Measurements from ENCODE around the gene POMT1.
A peak's percentile ranks its signal among the peaks of the same experiment; 100 is the strongest.
"Not testable (repeated sequence)": the region's sequence is repeated elsewhere in the genome, so short reads cannot be mapped to it uniquely, and the experiment has no call there.

Gene POMT1, protein sequence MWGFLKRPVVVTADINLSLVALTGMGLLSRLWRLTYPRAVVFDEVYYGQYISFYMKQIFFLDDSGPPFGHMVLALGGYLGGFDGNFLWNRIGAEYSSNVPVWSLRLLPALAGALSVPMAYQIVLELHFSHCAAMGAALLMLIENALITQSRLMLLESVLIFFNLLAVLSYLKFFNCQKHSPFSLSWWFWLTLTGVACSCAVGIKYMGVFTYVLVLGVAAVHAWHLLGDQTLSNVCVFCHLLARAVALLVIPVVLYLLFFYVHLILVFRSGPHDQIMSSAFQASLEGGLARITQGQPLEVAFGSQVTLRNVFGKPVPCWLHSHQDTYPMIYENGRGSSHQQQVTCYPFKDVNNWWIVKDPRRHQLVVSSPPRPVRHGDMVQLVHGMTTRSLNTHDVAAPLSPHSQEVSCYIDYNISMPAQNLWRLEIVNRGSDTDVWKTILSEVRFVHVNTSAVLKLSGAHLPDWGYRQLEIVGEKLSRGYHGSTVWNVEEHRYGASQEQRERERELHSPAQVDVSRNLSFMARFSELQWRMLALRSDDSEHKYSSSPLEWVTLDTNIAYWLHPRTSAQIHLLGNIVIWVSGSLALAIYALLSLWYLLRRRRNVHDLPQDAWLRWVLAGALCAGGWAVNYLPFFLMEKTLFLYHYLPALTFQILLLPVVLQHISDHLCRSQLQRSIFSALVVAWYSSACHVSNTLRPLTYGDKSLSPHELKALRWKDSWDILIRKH

GRCh38 chr9:131502781-131503625 is at the start of gene POMT1:
TSS of gene POMT1 (plus strand) at chr9:131502918. CDS start at chr9:131504219, 1,301 bp downstream.
- DNase-seq, result peak; percentile 90

- no peak for DNase-seq
Measured at GRCh38 chr9:131454028-131454427, 48.7 kb upstream of the POMT1 start.

- not testable (repeated sequence) for DNase-seq
Measured at GRCh38 chr9:131455655-131456054, 47.1 kb upstream of the POMT1 start.

GRCh38 chr9:131457746-131458145 is 45.0 kb upstream of the POMT1 start:
- no peak for DNase-seq

GRCh38 chr9:131459056-131459455 is 43.7 kb upstream of the POMT1 start:
- DNase-seq, result no peak

GRCh38 chr9:131461166-131461565 is 41.6 kb upstream of the POMT1 start:
- DNase-seq, result no peak

- no peak for DNase-seq
Measured at GRCh38 chr9:131464354-131465000, 38.2 kb upstream of the POMT1 start.

GRCh38 chr9:131465401-131465800 is 37.3 kb upstream of the POMT1 start:
- no peak for DNase-seq

- DNase-seq, result no peak
Measured at GRCh38 chr9:131467214-131467935, 35.3 kb upstream of the POMT1 start.

DNA sequence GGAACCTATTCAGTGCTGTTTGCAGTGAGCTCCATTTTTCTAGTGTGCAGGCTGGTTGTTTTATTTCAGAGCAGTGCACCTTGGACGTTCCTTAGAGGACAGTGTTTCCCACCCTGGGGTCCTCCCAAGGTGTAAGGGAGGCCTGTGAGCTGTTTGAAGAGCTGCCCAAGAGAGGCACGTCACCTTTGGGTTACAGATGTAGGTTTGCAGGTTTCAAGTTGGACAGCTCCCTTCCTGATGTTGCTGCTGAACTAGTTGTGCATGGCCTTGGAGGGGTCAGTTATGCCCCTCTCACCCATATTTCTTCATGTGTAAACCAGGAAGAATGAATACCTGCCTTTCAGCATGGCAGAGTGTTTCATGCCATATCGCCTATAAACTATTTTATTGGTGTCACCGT is 34.7 kb upstream of the POMT1 start:
- no peak for DNase-seq

DNA sequence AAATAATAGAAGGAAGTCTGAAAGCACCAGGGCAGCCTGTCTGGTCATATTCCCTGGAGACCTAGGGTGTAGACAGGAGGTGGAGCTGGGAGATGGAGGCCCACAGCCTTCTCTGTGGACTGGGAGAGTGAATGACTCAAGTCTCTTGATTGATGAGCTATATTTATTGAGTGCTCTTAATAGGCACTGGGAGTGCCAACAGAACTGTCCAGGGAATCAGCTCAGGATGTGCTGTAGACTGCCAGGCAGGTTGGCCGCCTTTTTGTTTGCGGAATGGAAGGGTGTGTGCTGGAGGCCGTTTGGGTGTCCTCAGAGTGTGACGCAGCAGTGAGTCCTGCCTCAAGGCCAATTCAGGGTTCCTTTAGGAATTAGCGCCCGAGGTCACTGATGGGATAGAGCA is 33.4 kb upstream of the POMT1 start:
- no peak for DNase-seq

DNA sequence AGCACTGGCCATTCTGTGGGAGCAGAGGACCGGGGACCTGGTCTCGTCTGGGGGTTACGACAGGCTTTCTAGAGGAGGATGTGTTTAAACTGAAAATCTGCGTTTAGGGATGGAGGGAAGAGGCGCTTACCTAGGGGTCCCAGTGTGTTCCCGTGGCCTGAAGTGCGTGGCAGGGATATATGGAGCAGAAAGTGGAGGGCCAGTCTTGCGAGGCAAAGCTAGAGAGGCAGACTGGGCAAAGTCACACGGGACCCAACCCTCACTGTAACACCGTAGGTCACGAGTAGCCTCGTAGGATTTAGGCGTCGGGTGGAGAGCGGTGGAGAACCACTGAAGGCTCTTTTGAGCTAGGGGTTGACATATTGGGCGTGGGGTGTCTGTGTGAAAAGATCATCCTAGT is 32.8 kb upstream of the POMT1 start:
- no peak for DNase-seq

GRCh38 chr9:131470581-131470991 is 32.1 kb upstream of the POMT1 start:
- no peak for DNase-seq

GRCh38 chr9:131472085-131472484 is 30.6 kb upstream of the POMT1 start:
- not testable (repeated sequence) for DNase-seq

DNA sequence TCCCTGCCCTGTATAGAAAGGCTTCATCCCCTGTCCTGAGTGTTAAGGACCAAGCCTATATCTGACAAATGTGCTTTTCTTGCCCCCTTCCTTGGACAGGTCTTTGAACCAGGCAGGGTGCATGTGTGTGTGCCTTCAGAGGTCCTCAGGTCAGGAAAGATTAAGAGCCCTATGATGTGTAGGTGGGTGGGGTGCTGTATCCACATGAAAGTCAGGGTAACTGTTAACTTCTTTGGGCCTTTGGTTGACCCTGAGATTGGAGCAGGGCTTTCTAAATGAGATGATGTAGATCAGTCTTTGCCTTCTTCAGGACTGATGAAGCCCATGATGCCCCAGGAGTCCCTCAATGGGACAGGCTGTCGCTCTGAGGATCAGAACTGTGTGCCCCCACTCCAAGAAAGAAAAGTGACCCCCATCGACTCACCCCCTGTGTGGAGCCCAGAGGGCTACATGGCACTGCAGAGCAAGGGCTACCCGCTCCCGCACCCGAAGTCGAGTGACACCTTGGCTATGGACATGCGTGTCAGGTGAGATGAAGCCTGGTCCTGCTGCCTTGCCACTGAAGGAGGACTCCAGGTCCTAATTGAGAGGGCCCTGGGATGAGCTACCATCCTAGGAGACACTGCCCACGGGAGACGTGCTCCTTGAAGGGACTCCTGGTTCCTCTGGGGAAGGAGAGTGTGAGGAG is 29.4 kb upstream of the POMT1 start:
- no peak for DNase-seq

- DNase-seq, result no peak
Measured at GRCh38 chr9:131473891-131474290, 28.8 kb upstream of the POMT1 start.

GRCh38 chr9:131474711-131475110 is 28.0 kb upstream of the POMT1 start:
- DNase-seq, result no peak

GRCh38 chr9:131475111-131475955 is 27.4 kb upstream of the POMT1 start:
- DNase-seq, result no peak

DNA sequence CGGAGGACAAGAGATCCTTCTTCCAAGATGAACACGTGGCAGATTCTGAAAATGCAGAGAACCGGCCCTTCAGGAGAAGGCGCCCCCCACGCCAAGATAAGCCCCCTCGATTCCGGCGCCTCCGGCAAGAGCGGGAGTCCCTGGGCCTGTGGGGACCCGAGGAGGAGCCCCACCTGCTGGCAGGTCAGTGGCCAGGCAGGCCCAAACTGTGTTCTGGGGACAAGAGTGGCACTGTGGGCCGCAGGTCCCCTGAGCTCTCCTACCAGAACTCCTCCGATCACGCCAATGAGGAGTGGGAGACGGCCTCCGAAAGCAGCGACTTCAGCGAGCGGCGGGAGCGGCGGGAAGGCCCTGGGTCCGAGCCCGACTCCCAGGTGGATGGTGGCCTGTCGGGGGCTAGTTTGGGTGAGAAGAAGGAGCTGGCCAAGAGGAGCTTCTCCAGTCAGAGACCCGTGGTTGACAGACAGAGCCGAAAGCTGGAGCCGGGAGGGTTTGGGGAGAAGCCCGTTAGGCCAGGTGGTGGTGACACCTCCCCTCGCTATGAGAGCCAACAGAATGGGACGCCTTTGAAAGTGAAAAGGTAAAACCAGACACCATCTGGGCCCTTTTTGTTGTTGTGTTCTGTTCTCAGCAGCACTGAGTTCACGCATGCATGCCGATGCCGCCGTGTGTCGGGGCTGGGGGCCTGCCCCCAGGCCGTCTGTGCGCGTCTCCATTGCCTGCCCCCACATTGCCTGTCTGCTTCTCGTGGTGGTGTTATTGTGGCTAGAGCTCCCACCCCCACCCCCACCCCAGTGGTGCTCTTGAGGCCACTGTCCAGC is 26.6 kb upstream of the POMT1 start:
- DNase-seq, result no peak
